HG02798 (cell line): ENCODE measurements around the gene AKNA.

Source experiments
- ATAC-seq: cut with Tn5 transposase; IDR thresholded peaks from one replicate; pipeline ENCODE4 v1.9.1; 2021; ENCODE audit warnings: mild to moderate bottlenecking; ENCODE audit not compliant: unreplicated experiment, poor library complexity

AKNA gene

DNA sequence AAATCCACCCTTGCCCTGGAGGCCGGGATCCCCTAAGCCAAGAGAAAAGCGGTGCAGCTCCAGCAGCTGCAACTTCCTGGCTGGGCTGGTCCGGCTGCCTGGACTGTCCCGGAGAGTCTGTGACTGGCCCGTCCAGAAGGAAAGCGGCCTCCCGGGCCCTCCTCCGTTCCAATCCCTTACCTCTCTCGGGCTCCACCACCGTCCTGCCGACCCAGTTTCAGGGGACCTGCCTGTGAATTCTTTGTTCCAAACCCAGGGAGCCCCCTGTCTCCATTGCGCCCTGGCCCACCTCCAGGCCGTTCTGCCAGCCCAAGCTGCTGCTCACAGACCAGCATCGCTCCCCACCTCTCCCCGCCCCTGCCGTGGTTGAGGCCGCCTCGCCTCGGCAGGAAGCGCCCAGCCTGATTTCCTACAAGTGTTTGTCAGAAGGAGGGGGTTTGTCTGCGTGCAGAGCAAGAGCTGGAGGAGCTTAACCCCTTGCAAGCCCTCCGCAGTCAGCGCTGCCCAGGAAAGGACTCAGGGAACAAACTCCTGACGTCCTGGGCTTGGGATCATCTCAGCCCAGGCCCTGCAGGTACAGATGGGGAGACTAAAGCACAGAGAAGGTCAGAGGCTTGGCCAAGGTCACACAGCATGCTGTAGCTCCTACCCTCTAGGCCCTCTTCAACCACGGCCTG lies at the start of gene AKNA:
Gene AKNA, minus strand, starts transcription at position 303 of the 677 bp plus-strand sequence. CDS start 6,649 bp downstream, outside the sequence.
- peak; percentile 28 for ATAC-seq

- no peak for ATAC-seq
Measured at GRCh38 chr9:114437401-114437893, 49.7 kb upstream of the AKNA start.

DNA sequence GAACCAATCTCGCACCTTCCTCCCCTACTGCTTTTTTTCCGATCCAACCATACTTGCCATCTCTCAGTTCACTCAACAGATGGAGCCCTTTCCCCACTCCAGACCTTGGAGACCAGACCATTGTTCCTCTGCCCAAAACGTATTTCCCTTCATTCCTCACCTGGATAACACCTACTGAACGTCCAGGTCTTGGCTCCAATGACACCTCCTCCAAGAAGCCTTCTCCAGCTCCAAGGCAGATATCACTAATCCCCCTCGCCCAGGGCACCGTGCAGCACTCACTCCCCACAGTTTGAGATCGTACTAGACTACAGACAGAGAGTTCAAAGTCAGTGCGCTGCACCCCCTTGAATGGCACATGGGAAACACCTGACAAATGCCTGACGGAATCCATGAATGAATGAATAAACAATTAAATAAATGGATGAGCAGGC lies 47.1 kb upstream of the AKNA start:
- peak; percentile 48 for ATAC-seq

DNA sequence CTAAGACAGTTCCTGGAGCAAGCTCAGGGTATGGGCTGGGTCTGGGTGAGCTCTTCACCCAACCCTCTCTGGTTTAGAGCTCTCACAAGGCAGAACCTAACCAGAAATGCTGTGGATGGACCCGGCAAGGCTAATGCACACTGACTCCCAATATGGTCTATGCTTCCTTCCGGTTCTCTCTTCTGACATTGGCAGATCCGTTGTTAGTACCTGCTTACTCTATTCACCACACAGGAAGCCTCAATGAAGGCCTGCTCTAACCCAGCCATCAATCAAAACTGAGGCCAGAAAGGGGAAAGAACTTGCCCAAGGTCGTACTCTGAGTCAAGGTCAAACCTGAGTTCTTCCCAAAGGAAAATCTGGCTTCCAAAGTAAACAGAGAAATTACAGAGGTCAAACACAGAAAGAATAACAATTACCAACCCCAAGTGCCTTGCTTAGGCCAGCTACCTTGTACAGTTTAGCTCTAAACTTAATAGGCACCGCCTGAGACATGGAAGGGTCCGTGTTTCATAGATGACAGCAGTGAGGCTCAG lies 46.0 kb upstream of the AKNA start:
- no peak for ATAC-seq

DNA sequence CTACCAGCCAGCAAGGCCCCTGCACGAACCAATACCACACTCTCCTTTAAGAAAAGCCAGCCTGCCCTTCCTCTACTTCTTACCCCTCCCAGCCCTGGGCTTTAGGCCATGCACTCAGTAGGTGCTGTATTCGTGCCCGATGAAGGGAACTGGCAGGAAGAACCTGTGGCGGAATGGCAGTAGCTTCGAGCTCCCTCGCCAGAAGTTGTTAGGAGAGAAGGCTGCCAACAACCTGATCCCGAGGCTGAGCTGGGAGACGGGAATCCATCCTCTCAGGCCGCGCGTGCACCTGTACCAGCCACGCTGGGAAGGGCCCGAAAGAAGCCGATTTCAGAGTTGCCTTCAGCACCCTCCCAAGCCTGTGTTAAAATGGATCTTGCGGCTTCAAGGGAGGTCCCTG lies 45.3 kb upstream of the AKNA start:
- no peak for ATAC-seq

GRCh38 chr9:114432323-114433067 lies 44.7 kb upstream of the AKNA start:
- no peak for ATAC-seq

DNA sequence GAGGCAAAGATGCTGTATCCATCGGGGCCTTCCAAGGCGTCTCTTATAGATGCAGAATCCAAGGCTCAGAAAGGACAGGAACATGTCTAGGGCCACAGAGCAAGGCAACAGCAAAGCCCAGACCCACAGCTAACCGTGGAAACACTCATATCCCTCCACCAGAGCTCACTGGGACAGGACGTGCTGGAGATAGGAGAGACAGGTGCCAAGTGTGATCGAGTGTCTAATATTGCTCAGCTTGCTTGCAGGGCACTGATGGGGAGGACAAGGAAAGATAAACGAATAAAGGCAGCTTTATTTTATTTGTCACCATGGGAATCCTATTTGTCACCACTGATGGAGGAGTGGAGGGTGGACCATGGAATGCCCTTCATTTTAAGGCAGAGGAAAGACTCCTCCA lies 44.0 kb upstream of the AKNA start:
- ATAC-seq, result no peak

GRCh38 chr9:114431003-114431402 lies 43.2 kb upstream of the AKNA start:
- ATAC-seq, result no peak

DNA sequence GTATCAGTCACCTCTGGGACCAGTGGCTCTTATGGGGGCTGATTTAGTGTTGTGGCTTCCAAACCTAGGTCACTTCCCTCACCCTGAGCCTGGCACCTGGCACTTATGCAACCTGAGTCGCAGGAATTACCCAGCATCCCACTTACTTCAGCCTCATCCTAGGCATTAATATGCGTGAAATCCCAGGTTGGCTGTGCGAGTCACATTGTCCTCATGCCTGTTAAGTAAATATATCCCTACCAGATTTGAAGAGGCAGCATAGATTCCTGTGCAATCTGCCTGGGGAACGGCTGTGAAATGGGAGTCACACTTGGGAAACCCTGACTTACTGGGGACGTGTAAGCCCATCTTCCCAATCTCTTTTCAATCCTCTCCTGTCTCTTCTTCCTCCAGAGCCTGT lies 42.7 kb upstream of the AKNA start:
- ATAC-seq, result no peak

- no peak for ATAC-seq
Measured at GRCh38 chr9:114429488-114429887, 41.7 kb upstream of the AKNA start.

- no peak for ATAC-seq
Measured at GRCh38 chr9:114428466-114428865, 40.7 kb upstream of the AKNA start.

DNA sequence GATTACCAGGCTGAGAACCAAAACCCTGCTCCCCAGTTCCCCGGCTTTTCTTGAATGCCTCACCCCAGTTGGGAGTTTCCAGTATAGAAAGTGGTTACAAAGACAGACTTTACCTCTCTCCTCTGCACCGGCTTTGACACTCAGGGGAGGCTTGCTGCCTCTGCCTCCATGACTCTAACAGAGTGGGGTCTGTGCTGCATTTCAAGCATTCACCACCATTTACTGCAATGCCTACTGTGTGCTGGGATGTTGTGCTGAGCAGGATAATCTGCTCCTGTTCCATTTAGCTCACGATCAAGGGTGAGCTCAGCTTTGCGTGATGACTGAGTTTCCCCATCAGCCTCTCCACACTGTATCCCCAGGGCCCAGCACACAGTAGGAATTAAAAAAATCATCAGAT lies 39.9 kb upstream of the AKNA start:
- no peak for ATAC-seq

DNA sequence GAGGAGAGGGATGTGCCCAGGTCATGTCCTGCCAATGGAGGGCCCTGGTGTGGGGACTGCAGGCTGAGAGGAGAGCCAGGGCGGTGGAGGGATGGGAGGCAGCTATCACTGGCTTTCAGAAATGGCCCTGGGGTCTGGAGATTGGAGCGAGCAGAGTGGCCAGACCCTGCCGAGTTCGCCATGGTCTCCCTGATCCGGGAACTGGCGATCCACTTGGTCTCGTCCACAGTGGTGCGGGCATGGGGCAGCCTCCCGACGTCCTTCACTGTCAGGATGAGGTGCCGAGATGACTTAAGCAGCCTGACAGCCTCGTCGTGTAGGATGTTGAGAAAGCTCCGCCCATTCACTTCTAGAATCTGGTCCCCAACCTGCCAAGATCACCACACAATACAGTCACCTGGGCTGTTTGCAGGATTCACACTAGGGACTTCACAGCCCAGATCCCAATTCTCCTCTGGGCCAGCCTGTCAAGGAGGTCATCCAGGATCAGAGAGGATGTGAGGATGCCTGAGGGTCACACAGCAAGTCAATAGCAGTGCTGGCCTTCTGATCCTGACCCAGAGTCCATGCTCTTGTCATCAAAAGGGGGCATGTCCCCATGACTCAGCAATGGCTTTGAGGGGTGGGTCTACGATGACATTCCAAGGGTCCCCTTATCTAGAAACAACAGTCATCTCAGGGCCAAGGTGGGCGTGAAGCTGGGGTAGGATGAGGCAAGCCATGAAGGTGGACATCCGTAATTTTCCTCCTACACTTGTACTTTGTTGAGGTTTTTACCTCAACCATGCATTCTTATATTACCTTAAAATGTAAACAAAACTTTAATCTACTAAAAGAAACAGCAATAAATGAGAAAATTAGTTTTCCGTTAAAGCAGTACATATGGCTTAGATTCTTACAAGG lies 38.5 kb upstream of the AKNA start:
- ATAC-seq, result no peak

- ATAC-seq, result no peak
Measured at GRCh38 chr9:114425126-114425525, 37.3 kb upstream of the AKNA start.

- ATAC-seq, result no peak
Measured at GRCh38 chr9:114424126-114424525, 36.3 kb upstream of the AKNA start.

GRCh38 chr9:114423181-114423580 lies 35.4 kb upstream of the AKNA start:
- ATAC-seq, result no peak

DNA sequence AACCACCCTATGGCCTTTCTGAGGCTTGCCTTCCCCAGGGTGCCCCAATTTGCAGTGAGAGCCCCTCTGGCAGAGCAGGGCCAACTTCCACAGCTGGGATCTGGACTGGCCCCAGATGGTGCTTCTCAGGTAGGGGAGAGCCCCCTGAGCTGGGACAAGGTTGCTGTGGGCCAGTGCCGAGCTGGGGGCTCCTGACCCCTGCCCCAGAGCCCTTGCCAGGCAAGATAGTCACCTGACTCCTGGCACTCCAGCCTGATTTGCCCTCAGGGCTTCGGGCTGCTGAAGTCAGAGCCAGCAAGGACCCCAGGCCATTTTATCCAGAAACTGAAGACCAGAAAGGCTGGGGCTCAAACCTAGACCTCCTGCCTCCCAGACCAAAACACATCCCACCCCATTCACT lies 33.4 kb upstream of the AKNA start:
- ATAC-seq, result no peak

- ATAC-seq, result no peak
Measured at GRCh38 chr9:114419796-114420195, 32.0 kb upstream of the AKNA start.

- ATAC-seq, result no peak
Measured at GRCh38 chr9:114418053-114418452, 30.3 kb upstream of the AKNA start.

DNA sequence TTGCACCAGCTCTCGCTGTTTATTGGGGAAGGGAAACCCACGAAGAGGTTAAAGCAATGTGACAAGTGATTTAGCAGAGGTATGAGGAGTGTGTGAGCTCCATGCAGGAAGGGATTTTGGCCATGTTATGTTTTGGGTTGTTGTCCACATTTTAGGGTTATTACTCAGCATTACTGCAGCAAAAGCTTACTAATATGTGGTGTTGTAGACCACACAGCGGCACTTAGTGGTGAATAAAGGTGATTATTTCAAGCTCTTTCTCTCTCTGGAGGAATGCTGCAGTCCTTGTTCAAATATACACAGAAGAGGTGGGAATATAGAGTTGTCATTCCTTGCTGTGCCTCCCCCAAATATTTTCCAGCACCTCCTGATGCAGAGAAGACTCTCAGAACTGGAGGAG lies 29.7 kb upstream of the AKNA start:
- ATAC-seq, result no peak
